ENCODE data around the gene GCG.

The GCG gene

DNA sequence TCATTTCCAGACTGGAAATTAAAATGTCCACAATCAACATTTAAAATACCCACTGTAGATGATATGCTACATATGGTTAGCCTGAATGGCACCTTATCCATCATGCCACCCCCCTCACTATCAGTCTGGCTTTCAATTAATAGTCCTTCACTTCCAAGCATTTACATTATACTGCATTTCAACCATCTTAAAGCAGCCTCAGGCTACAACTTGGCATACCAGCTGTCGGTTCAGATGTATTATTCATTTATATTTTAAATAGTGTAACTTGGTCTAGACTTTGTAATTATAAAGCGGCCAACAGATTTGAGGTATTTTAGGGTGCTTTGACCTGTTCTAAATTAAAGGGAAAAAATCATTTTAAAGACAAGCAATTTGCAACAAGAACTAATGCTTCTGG lies 2.6 kb downstream of the GCG start:
- DNase-seq, result no peak

- DNase-seq, result no peak
These were observed 3.1 kb downstream of the GCG start for GRCh38 chr2:162148956-162149355.

- no peak for DNase-seq
These were observed 8.1 kb downstream of the GCG start for GRCh38 chr2:162143969-162144368.

- no peak for DNase-seq
These were observed 13.7 kb downstream of the GCG start for GRCh38 chr2:162138310-162138709.

DNA sequence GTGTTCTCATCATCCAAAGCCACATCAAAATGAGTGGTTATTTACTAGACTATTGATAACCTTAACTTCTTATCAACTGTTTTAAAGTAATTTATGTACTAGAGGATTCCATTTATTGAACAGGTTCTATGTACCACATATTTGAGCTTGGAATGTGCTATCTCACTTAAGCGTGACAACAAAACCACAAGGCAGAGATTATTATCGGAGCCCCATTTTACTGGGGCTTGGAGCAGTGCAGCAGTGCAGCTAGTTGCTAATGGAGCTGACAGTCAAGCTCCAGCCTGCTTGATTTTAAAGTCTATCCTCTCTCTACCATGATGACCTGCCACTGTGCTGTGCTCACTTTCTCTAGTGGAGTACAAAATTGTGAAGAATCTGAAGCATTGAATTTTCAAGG lies 24.6 kb downstream of the GCG start:
- no peak for DNase-seq

- DNase-seq, result no peak
These were observed 25.5 kb downstream of the GCG start for GRCh38 chr2:162126527-162126926.

- no peak for DNase-seq
These were observed 25.9 kb downstream of the GCG start for GRCh38 chr2:162126111-162126519.

DNA sequence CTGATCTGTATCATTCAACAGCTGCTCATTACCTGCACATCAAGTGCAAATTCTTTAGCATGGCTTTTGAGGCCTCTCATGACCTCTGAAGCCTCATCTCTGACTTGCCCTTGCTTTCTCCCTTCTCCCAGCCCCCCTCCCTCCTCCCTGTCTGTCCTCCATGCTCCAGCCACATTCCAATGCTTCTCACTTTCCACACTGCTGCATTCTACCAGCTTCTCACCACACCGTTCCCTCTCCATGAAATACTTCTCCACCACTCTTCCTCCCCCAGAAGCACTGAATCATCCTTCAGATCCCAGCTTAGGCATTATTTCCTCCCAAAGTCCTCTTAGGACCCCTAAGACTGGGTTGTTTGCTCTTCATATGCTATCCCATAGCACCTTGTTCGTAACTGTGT lies 26.9 kb downstream of the GCG start:
- DNase-seq, result no peak

GRCh38 chr2:162123806-162124758 lies 28.0 kb downstream of the GCG start:
- DNase-seq, result no peak

- DNase-seq, result no peak
These were observed 33.6 kb downstream of the GCG start for GRCh38 chr2:162118166-162119031.

GRCh38 chr2:162116352-162116751 lies 35.7 kb downstream of the GCG start:
- DNase-seq, result no peak

GRCh38 chr2:162115076-162115475 lies 37.0 kb downstream of the GCG start:
- DNase-seq, result no peak

GRCh38 chr2:162114271-162114670 lies 37.8 kb downstream of the GCG start:
- no peak for DNase-seq

- no peak for DNase-seq
These were observed 38.3 kb downstream of the GCG start for GRCh38 chr2:162113776-162114168.

GRCh38 chr2:162113088-162113775 lies 38.8 kb downstream of the GCG start:
- DNase-seq, result no peak

GRCh38 chr2:162111958-162112850 lies 39.8 kb downstream of the GCG start:
- no peak for DNase-seq

- no peak for DNase-seq
These were observed 44.6 kb downstream of the GCG start for GRCh38 chr2:162107361-162107901.

DNA sequence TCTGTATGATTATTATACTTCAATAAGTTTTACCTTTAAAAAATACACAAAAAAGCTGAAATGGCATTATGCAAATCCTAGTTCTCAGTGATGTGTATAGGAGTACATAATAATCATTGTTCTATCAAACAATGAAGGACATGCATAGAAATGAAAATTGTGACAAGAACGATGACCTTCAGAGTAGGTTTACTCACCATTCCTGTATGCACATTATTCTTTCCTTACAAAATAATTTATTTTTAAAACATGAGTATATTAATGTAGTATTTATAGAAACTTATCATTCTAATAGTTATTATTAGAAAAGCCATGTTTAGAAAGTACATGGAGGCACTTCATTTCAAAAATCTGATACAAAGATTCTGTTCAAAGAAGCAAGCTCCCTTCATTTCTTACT lies 45.3 kb downstream of the GCG start:
- no peak for DNase-seq

- no peak for DNase-seq
These were observed 45.9 kb downstream of the GCG start for GRCh38 chr2:162106146-162106551.

- no peak for DNase-seq
These were observed 48.5 kb downstream of the GCG start for GRCh38 chr2:162103443-162104009.

- DNase-seq, result no peak
These were observed 51.5 kb downstream of the GCG start for GRCh38 chr2:162100579-162100978.

GRCh38 chr2:162099836-162100235 lies 52.2 kb downstream of the GCG start:
- no peak for DNase-seq

All from activated CD4-positive, CD25-positive, alpha-beta regulatory T cell treated with anti-CD3 and anti-CD28 coated beads, Interleukin-2, amount 50 U/mL, for 72 hours (primary cell).